GM12892 (cell line): ENCODE results near the gene TM9SF4.

Experiments used
- POLR2A ChIP-seq: IDR thresholded peaks from 2 replicates; pipeline ENCODE4 v1.6.1; 2011; ENCODE audit warnings: low read depth, low read length, control low read depth
- POLR2AphosphoS5 ChIP-seq: IDR thresholded peaks from 2 replicates; pipeline ENCODE4 v1.6.1; 2011; ENCODE audit warnings: low read depth, low read length, control low read depth
- TAF1 ChIP-seq: IDR thresholded peaks from 2 replicates; pipeline ENCODE4 v1.6.1; 2011; ENCODE audit warnings: low read depth, mild to moderate bottlenecking, control low read depth, low read length, borderline replicate concordance

GRCh38 chr20:32098786-32099185 lies 10.7 kb upstream of the TM9SF4 start:
- TF ChIP-seq TAF1 = no peak
- no peak for TF ChIP-seq POLR2AphosphoS5
- no peak for TF ChIP-seq POLR2A
